ENCODE data around the gene PRKD3.

Gene PRKD3

GRCh38 chr2:37358466-37358865, 33.8 kb upstream of the PRKD3 start:
- H3K9me3 ChIP-seq (ENCODE audit: control insufficient read depth in 2 of 2, low read length in 2 of 2) = no peaks in the 10 kb centered on the region
- no peak overlapping the region for H3K9ac ChIP-seq (ENCODE audit: low read depth in 1 of 2, low read length in 2 of 2)
- no peaks in the 10 kb centered on the region for H3K36me3 ChIP-seq (ENCODE audit: control insufficient read depth in 2 of 2, insufficient read depth in 2 of 2, low read length in 2 of 2)
- no peaks in the 10 kb centered on the region for H3K27me3 ChIP-seq (ENCODE audit: control insufficient read depth in 2 of 2, insufficient read depth in 2 of 2, low read length in 2 of 2)
- no peak overlapping the region for H3K4me3 ChIP-seq (ENCODE audit: low read length in 2 of 2)
- no peak overlapping the region for H3K27ac ChIP-seq (ENCODE audit: low read depth in 2 of 2, low read length in 2 of 2)
- peaks cover 0 to 2% of the 10 kb centered on the region in 2 donors for H3K4me1 ChIP-seq (ENCODE audit: control insufficient read depth in 2 of 2, insufficient read depth in 2 of 2, low read length in 2 of 2)

- H3K4me1 ChIP-seq (ENCODE audit: control insufficient read depth in 2 of 2, insufficient read depth in 2 of 2, low read length in 2 of 2) = peaks cover 0 to 2% of the 10 kb centered on the region in 2 donors
- H3K9ac ChIP-seq (ENCODE audit: low read depth in 1 of 2, low read length in 2 of 2) = no peak overlapping the region
- H3K9me3 ChIP-seq (ENCODE audit: control insufficient read depth in 2 of 2, low read length in 2 of 2) = no peaks in the 10 kb centered on the region
- no peak overlapping the region for H3K4me3 ChIP-seq (ENCODE audit: low read length in 2 of 2)
- H3K36me3 ChIP-seq (ENCODE audit: control insufficient read depth in 2 of 2, insufficient read depth in 2 of 2, low read length in 2 of 2) = no peaks in the 10 kb centered on the region
- H3K27ac ChIP-seq (ENCODE audit: low read depth in 2 of 2, low read length in 2 of 2) = no peak overlapping the region
- H3K27me3 ChIP-seq (ENCODE audit: control insufficient read depth in 2 of 2, insufficient read depth in 2 of 2, low read length in 2 of 2) = no peaks in the 10 kb centered on the region
These were observed 32.9 kb upstream of the PRKD3 start for GRCh38 chr2:37357530-37357929.

- Histone ChIP-seq H3K9me3 (ENCODE audit: control insufficient read depth in 2 of 2, low read length in 2 of 2) (no peaks in the 10 kb centered on the region), H3K27me3 (ENCODE audit: control insufficient read depth in 2 of 2, insufficient read depth in 2 of 2, low read length in 2 of 2) (no peaks in the 10 kb centered on the region), H3K4me1 (ENCODE audit: control insufficient read depth in 2 of 2, insufficient read depth in 2 of 2, low read length in 2 of 2) (peaks cover 0 to 2% of the 10 kb centered on the region in 2 donors), H3K27ac (ENCODE audit: low read depth in 2 of 2, low read length in 2 of 2) (no peak overlapping the region), H3K4me3 (ENCODE audit: low read length in 2 of 2) (no peak overlapping the region), H3K9ac (ENCODE audit: low read depth in 1 of 2, low read length in 2 of 2) (no peak overlapping the region), H3K36me3 (ENCODE audit: control insufficient read depth in 2 of 2, insufficient read depth in 2 of 2, low read length in 2 of 2) (no peaks in the 10 kb centered on the region)
These were observed 32.4 kb upstream of the PRKD3 start for GRCh38 chr2:37357069-37357468.

- Histone ChIP-seq H3K36me3 (ENCODE audit: control insufficient read depth in 2 of 2, insufficient read depth in 2 of 2, low read length in 2 of 2) (no peaks in the 10 kb centered on the region), H3K9ac (ENCODE audit: low read depth in 1 of 2, low read length in 2 of 2) (no peak overlapping the region), H3K4me1 (ENCODE audit: control insufficient read depth in 2 of 2, insufficient read depth in 2 of 2, low read length in 2 of 2) (peaks cover 0 to 2% of the 10 kb centered on the region in 2 donors), H3K27me3 (ENCODE audit: control insufficient read depth in 2 of 2, insufficient read depth in 2 of 2, low read length in 2 of 2) (no peaks in the 10 kb centered on the region), H3K4me3 (ENCODE audit: low read length in 2 of 2) (no peak overlapping the region), H3K9me3 (ENCODE audit: control insufficient read depth in 2 of 2, low read length in 2 of 2) (no peaks in the 10 kb centered on the region), H3K27ac (ENCODE audit: low read depth in 2 of 2, low read length in 2 of 2) (no peak overlapping the region)
These were observed 31.7 kb upstream of the PRKD3 start for GRCh38 chr2:37356299-37356698.

GRCh38 chr2:37355735-37356134, 31.1 kb upstream of the PRKD3 start:
- H3K27me3 ChIP-seq (ENCODE audit: control insufficient read depth in 2 of 2, insufficient read depth in 2 of 2, low read length in 2 of 2) = no peaks in the 10 kb centered on the region
- H3K27ac ChIP-seq (ENCODE audit: low read depth in 2 of 2, low read length in 2 of 2) = no peak overlapping the region
- no peaks in the 10 kb centered on the region for H3K9me3 ChIP-seq (ENCODE audit: control insufficient read depth in 2 of 2, low read length in 2 of 2)
- no peaks in the 10 kb centered on the region for H3K36me3 ChIP-seq (ENCODE audit: control insufficient read depth in 2 of 2, insufficient read depth in 2 of 2, low read length in 2 of 2)
- peaks cover 4 to 5% of the 10 kb centered on the region in 2 donors for H3K4me1 ChIP-seq (ENCODE audit: control insufficient read depth in 2 of 2, insufficient read depth in 2 of 2, low read length in 2 of 2)
- H3K4me3 ChIP-seq (ENCODE audit: low read length in 2 of 2) = no peak overlapping the region
- H3K9ac ChIP-seq (ENCODE audit: low read depth in 1 of 2, low read length in 2 of 2) = no peak overlapping the region

- Histone ChIP-seq H3K9ac (ENCODE audit: low read depth in 1 of 2, low read length in 2 of 2) (no peak overlapping the region), H3K4me3 (ENCODE audit: low read length in 2 of 2) (no peak overlapping the region), H3K36me3 (ENCODE audit: control insufficient read depth in 2 of 2, insufficient read depth in 2 of 2, low read length in 2 of 2) (no peaks in the 10 kb centered on the region), H3K4me1 (ENCODE audit: control insufficient read depth in 2 of 2, insufficient read depth in 2 of 2, low read length in 2 of 2) (peaks cover 9 to 13% of the 10 kb centered on the region in 2 donors), H3K27ac (ENCODE audit: low read depth in 2 of 2, low read length in 2 of 2) (no peak overlapping the region), H3K27me3 (ENCODE audit: control insufficient read depth in 2 of 2, insufficient read depth in 2 of 2, low read length in 2 of 2) (no peaks in the 10 kb centered on the region), H3K9me3 (ENCODE audit: control insufficient read depth in 2 of 2, low read length in 2 of 2) (no peaks in the 10 kb centered on the region)
These were observed 29.9 kb upstream of the PRKD3 start for GRCh38 chr2:37354531-37354930.

GRCh38 chr2:37350034-37350433, 25.4 kb upstream of the PRKD3 start:
- H3K9ac ChIP-seq (ENCODE audit: low read depth in 1 of 2, low read length in 2 of 2) = no peak overlapping the region
- H3K4me3 ChIP-seq (ENCODE audit: low read length in 2 of 2) = no peak overlapping the region
- H3K9me3 ChIP-seq (ENCODE audit: control insufficient read depth in 2 of 2, low read length in 2 of 2) = no peaks in the 10 kb centered on the region
- H3K27ac ChIP-seq (ENCODE audit: low read depth in 2 of 2, low read length in 2 of 2) = no peak overlapping the region
- H3K36me3 ChIP-seq (ENCODE audit: control insufficient read depth in 2 of 2, insufficient read depth in 2 of 2, low read length in 2 of 2) = no peaks in the 10 kb centered on the region
- peaks cover 10 to 13% of the 10 kb centered on the region in 2 donors for H3K4me1 ChIP-seq (ENCODE audit: control insufficient read depth in 2 of 2, insufficient read depth in 2 of 2, low read length in 2 of 2)
- no peaks in the 10 kb centered on the region for H3K27me3 ChIP-seq (ENCODE audit: control insufficient read depth in 2 of 2, insufficient read depth in 2 of 2, low read length in 2 of 2)

GRCh38 chr2:37349231-37349860, 24.7 kb upstream of the PRKD3 start:
- peaks cover 10 to 14% of the 10 kb centered on the region in 2 donors for H3K4me1 ChIP-seq (ENCODE audit: control insufficient read depth in 2 of 2, insufficient read depth in 2 of 2, low read length in 2 of 2)
- H3K9ac ChIP-seq (ENCODE audit: low read depth in 1 of 2, low read length in 2 of 2) = no peak overlapping the region
- no peak overlapping the region for H3K4me3 ChIP-seq (ENCODE audit: low read length in 2 of 2)
- H3K36me3 ChIP-seq (ENCODE audit: control insufficient read depth in 2 of 2, insufficient read depth in 2 of 2, low read length in 2 of 2) = no peaks in the 10 kb centered on the region
- H3K9me3 ChIP-seq (ENCODE audit: control insufficient read depth in 2 of 2, low read length in 2 of 2) = no peaks in the 10 kb centered on the region
- no peaks in the 10 kb centered on the region for H3K27me3 ChIP-seq (ENCODE audit: control insufficient read depth in 2 of 2, insufficient read depth in 2 of 2, low read length in 2 of 2)
- H3K27ac ChIP-seq (ENCODE audit: low read depth in 2 of 2, low read length in 2 of 2) = no peak overlapping the region

- H3K4me3 ChIP-seq (ENCODE audit: low read length in 2 of 2) = no peak overlapping the region
- peaks cover 10 to 19% of the 10 kb centered on the region in 2 donors for H3K4me1 ChIP-seq (ENCODE audit: control insufficient read depth in 2 of 2, insufficient read depth in 2 of 2, low read length in 2 of 2)
- no peaks in the 10 kb centered on the region for H3K36me3 ChIP-seq (ENCODE audit: control insufficient read depth in 2 of 2, insufficient read depth in 2 of 2, low read length in 2 of 2)
- no peaks in the 10 kb centered on the region for H3K27me3 ChIP-seq (ENCODE audit: control insufficient read depth in 2 of 2, insufficient read depth in 2 of 2, low read length in 2 of 2)
- H3K27ac ChIP-seq (ENCODE audit: low read depth in 2 of 2, low read length in 2 of 2) = no peak overlapping the region
- H3K9ac ChIP-seq (ENCODE audit: low read depth in 1 of 2, low read length in 2 of 2) = no peak overlapping the region
- H3K9me3 ChIP-seq (ENCODE audit: control insufficient read depth in 2 of 2, low read length in 2 of 2) = no peaks in the 10 kb centered on the region
These were observed 23.5 kb upstream of the PRKD3 start for GRCh38 chr2:37348155-37348554.

- Histone ChIP-seq H3K36me3 (ENCODE audit: control insufficient read depth in 2 of 2, insufficient read depth in 2 of 2, low read length in 2 of 2) (no peaks in the 10 kb centered on the region), H3K4me3 (ENCODE audit: low read length in 2 of 2) (peak within 1 kb of the TSS; percentile 72 to 81), H3K9me3 (ENCODE audit: control insufficient read depth in 2 of 2, low read length in 2 of 2) (no peaks in the 10 kb centered on the region), H3K4me1 (ENCODE audit: control insufficient read depth in 2 of 2, insufficient read depth in 2 of 2, low read length in 2 of 2) (peaks cover 3 to 6% of the 10 kb centered on the region in 2 donors), H3K27me3 (ENCODE audit: control insufficient read depth in 2 of 2, insufficient read depth in 2 of 2, low read length in 2 of 2) (no peaks in the 10 kb centered on the region), H3K27ac (ENCODE audit: low read depth in 2 of 2, low read length in 2 of 2) (peak within 1 kb of the TSS; percentile 16 to 53), H3K9ac (ENCODE audit: low read depth in 1 of 2, low read length in 2 of 2) (peak within 1 kb of the TSS; percentile 56 to 69)
These were observed 20.1 kb upstream of the PRKD3 start, which contains the start of gene QPCT for GRCh38 chr2:37344453-37345361. QPCT (plus strand) TSS chr2:37344630; CDS start chr2:37344732, 102 bp downstream.

All from mucosa of rectum (tissue), 2 donors.